NCI-H146 (cell line): ENCODE measurements around the gene BAAT.
A peak's percentile ranks its signal among the peaks of the same experiment; 100 is the strongest.

Source experiments
- DNase-seq: peaks from one replicate; lab custom pipeline; 2025; lab: John Stamatoyannopoulos, UW

Gene BAAT

DNA sequence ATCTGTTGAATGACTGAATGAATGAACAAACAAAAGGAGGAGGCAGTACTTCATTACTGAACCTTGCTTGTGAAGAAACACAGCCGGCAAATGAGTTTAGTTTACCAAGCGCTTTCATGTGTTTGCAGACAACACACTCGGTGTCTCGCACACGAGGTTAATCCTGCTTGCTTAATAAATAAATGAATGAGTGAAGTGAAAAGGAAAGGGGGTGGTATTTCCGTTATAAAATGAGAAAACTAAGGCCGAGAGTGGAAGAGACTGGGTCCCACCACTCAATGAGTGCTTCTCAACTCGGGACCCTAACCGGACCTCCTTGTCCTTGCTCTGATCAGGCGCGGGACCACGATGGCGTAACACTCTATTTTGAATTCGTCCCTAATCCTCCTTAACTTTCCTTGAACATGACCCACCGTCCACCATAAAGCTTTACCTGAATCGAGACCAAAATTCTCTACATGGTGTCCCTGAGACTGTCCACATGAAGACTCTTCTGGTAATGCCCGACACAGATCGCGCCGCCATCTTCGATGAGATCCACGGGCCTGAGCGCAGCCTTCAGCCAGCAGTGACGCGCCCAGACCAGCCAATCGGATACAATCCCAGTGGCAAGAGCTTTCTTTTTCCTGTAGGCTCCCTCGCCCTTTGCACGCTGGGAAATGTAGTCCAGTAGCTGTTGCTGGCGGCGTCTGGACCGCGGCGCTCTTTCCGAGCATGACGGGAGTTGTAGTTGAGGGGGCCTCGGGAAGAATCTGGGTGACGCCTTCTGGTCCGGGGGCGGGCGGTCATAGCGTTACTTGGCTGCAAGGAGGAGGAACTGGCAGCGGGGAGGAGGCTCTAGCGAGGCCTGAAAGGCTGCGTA is 13.5 kb upstream of the BAAT start, which contains the start of the genes MRPL50 and ZNF189:
Gene MRPL50 (minus strand): TSS at position 551 of the 862 bp plus-strand sequence. CDS start 26 bp downstream, at position 525.
Gene ZNF189 (plus strand): TSS at position 784 of the 862 bp plus-strand sequence. CDS start 306 bp downstream, outside the sequence.
- peak; percentile 96 for DNase-seq

GRCh38 chr9:101397746-101398067 is 12.9 kb upstream of the BAAT start:
- DNase-seq: peak; percentile 5

DNA sequence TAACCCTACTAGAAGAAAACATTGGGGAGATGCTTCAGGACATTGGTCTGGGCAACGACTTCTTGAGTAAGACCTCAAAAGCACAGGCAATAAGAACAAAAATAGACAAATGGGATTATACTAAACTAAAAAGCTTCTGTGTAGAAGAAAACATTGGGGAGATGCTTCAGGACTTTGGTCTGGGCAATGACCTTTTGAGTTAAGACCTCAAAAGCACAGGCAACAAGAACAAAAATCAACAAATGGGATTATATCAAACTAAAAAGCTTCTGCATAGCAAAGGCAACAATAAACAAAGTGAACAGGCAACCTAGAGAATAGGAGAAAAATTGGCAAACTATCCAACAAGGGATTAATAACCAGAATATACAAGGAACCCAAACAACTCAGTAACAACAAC is 9.9 kb upstream of the BAAT start:
- no peak for DNase-seq

- DNase-seq: no peak
These were observed 8.3 kb upstream of the BAAT start for GRCh38 chr9:101393135-101393534.

GRCh38 chr9:101388507-101388993 is 3.7 kb upstream of the BAAT start:
- peak; percentile 29 for DNase-seq

- DNase-seq: peak; percentile 70
These were observed 3.2 kb upstream of the BAAT start for GRCh38 chr9:101387871-101388506.

- no peak for DNase-seq
These were observed 1.4 kb downstream of the BAAT start for GRCh38 chr9:101383361-101383760.

- DNase-seq: no peak
These were observed 2.9 kb downstream of the BAAT start for GRCh38 chr9:101381833-101382342.

- DNase-seq: no peak
These were observed 3.7 kb downstream of the BAAT start for GRCh38 chr9:101381118-101381517.

- DNase-seq: no peak
These were observed 4.5 kb downstream of the BAAT start for GRCh38 chr9:101380295-101380694.

- DNase-seq: no peak
These were observed 8.5 kb downstream of the BAAT start for GRCh38 chr9:101376111-101376848.

- DNase-seq: no peak
These were observed 9.3 kb downstream of the BAAT start for GRCh38 chr9:101375546-101375945.

GRCh38 chr9:101372327-101373118 is 12.3 kb downstream of the BAAT start:
- no peak for DNase-seq

DNA sequence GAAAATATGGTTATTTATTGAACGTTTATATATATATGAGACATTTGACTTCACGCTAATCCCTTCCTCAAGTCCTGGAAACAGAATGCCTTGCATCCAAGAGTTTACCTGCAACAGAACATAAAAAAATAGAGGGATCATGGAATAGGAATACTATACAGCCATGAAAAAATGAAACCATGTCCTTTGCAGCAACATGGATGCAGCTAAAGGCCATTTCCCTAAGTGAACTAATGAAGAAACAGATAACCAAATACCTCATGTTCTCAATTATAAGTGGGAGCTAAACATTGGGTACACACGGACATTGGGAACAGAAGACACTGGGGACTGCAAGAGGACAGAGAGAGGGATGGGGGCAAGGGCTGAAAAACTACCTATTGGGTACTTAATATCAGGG is 13.0 kb downstream of the BAAT start:
- no peak for DNase-seq

DNA sequence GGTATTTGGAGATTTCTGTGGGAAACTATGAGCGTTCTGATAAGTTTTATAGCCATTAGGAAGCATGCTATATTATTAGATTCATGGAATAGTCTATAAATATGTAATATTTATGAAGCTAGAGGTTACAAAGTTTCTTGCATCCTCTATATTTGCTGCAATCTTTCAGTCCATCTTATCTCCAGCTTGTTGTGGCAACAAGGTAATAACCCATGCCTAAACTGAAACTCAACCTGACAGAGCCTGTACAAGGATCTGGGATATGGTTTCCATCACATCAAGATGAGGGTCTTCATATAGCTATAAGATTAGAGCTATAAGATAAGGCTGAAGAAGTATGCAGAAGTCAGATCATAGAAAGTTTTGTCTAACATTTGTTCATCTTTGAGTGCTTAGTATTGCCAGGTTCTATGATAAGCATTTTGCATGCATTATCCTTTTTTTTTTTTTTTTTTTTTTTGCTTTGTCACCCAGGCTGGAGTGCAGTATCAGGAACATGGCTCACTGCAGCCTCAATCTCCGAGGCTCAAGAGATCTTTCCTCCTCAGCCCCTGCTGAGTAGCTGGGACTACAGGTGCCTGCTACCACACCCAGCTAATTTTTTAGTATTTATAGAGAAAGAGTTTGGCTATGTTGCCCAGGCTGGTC is 14.8 kb downstream of the BAAT start:
- no peak for DNase-seq

- DNase-seq: no peak
These were observed 15.5 kb downstream of the BAAT start for GRCh38 chr9:101369286-101369685.

DNA sequence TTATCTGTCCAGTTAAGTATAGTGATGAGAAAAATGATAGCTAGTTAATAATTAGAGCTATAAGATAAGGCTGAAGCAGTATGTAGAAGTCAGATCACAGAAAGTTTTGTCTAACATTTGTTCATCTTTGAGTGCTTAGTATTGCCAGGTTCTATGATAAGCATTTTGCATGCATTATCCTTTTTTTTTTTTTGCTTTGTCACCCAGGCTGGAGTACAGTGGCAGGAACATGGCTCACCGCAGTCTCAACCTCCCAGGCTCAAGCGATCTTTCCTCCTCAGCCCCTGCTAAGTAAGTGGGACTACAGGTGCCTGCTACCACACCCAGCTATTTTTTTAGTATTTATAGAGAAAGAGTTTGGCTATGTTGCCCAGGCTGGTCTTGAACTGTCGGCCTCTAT is 17.5 kb downstream of the BAAT start:
- DNase-seq: no peak

DNA sequence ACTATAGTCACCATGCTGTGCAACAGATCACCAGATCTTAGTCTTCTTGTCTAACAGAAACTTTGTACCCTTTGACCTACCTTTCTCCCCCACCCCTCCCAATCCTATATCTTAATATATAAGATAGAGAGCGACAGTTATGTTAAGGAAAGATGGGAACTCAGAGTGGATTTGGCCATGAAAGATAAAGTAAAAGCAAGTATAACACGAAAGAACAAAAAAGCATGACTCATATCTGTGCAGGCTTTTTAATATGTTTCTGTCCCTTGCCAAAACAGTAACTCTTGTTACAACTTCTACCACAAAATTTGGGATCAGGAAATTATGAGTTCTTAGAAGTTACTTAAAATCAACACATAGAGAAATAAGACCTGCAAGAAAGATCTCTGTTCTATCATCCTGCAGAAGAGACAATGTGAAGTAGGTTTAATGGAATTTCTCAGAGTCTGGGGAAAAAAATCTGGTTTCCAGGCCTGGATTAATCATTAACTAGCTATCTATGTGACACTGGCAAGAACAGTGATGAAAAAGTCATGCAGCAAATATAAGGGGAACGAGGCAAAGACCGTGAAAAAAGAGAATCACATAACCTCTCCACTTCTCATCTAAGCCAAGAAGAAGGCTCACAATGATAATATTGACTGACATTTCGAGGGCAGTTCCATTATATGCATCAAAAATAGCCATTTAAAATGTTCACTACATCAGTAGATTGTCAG is 18.6 kb downstream of the BAAT start:
- no peak for DNase-seq

DNA sequence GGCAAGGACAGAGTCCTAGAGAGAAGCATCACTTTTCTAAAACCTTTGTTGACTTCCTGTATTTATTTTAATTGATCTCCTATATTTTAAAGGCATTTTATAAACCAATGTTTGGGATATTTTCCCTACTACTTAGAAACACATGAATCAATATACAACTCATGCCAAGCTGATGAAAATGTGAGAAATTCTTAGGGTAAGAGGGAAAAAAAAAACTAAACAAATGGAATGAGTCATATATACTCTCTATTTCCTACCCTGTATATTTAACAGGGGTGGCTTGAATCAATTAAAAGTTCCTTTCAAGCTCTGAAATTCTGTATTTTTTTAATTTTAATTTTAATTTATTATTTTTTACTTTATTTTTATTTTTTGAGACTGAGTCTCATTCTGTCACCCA is 19.6 kb downstream of the BAAT start:
- DNase-seq: no peak

DNA sequence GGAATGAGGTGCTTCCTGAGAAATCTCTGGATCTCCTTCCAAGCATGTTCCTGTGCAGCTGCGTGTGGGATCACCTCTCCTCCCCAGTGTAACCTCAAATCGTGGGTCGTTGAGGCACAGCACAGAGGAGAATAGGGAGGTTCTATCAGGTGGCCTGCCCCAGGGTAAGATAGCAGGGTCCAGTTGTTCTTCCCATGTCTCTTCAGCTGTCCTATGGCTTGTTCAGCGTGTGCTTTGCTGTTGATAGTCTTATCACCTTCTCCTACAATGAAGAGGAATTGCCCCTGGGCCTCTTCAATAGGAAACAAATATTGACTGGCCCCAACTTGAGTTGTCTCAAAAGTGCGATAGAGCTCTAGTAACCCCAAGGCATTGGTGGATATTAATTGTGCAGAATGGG is 22.4 kb downstream of the BAAT start:
- DNase-seq: no peak
